AG04449 (cell line): ENCODE data around the gene WNT5B.

Experiments used
- CTCF ChIA-PET: fragments of 350-600 bp; formaldehyde crosslinking; extraction: SDS; loops from one replicate; lab custom pipeline; 2021; ENCODE audit warnings: antibody characterized with exemption; lab: Yijun Ruan, JAX
- POLR2A ChIA-PET: fragments of 400-600, 350-600 bp; formaldehyde crosslinking; extraction: SDS; loops from one replicate; lab custom pipeline; 2020; ENCODE audit warnings: antibody characterized with exemption, inconsistent platforms; lab: Yijun Ruan, JAX
- DNase-seq: peaks from one replicate; pipeline ENCODE4 v3.0.0-alpha.2; 2010; ENCODE audit warnings: low read depth, low spot score
- H3K4me3 ChIP-seq: 2 replicates; pipeline ENCODE4 v1.5.1; 2011; ENCODE audit warnings: low read depth, mild to moderate bottlenecking, control low read depth, low read length
- TF ChIP-seq, protein P1 (sequence below): IDR thresholded peaks from one replicate; pipeline ENCODE4 v1.5.1; 2011; ENCODE audit warnings: mild to moderate bottlenecking, moderate library complexity, low read length, control low read depth, inconsistent platforms; ENCODE audit not compliant: insufficient read depth; ENCODE audit errors: missing control alignments

Gene WNT5B

DNA sequence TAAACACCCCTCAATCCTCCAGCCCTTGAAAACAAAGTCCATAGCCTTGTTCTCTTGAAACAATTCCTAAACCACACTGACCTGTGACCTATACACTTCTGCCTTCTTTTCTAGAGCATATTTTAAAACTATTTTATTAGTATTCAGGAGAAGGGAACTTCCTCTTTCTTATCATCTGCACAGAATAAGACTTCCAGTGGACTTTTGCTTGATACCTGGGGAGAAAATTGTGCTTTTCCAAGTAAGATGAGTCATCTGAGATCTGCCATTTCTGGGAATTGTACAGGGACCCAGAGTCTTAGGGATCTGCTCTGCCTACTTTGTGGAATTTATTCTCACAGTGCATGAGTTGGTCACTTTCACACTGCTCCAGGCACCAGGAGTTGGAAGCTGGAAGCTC, 10.5 kb upstream of the WNT5B start:
- ChIA-PET POLR2A (no interaction called here), CTCF (interaction anchor here (1.6 kb wide), 1 partner anchor 17 kb away, joined by 6 read pairs; no protein-coding TSS in a partner anchor)
- DNase-seq = no peak

DNA sequence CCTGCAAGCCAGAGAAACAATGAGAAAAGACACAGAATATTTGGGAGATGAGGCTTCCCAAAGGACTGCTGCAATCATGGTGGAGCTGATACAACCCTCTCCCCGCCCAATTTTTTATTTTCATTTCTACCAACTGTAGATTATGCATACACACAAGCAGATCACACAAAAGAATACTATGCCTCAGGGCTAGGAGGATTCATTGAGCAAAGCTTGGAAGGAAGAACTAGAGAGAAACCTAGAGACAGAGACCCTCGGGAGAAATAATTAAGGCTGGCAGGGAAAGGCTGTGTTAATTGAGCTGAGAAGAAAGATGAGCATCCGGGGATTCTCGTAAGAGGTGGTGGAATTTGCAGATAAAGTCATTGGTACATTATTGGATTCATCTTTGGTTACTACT, 9.9 kb upstream of the WNT5B start:
- POLR2A ChIA-PET = no interaction called here
- DNase-seq = no peak
- TF ChIP-seq, protein P1, sequence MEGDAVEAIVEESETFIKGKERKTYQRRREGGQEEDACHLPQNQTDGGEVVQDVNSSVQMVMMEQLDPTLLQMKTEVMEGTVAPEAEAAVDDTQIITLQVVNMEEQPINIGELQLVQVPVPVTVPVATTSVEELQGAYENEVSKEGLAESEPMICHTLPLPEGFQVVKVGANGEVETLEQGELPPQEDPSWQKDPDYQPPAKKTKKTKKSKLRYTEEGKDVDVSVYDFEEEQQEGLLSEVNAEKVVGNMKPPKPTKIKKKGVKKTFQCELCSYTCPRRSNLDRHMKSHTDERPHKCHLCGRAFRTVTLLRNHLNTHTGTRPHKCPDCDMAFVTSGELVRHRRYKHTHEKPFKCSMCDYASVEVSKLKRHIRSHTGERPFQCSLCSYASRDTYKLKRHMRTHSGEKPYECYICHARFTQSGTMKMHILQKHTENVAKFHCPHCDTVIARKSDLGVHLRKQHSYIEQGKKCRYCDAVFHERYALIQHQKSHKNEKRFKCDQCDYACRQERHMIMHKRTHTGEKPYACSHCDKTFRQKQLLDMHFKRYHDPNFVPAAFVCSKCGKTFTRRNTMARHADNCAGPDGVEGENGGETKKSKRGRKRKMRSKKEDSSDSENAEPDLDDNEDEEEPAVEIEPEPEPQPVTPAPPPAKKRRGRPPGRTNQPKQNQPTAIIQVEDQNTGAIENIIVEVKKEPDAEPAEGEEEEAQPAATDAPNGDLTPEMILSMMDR = no peak
- no peak overlapping the region for H3K4me3 ChIP-seq
- CTCF ChIA-PET = interaction anchor here (0.8 to 0.9 kb wide), 2 partner anchors 10 to 16 kb away, joined by 3 to 4 read pairs; partner anchors contain the start of gene WNT5B

More for the DNA sequence above, 10.5 kb upstream of the WNT5B start:
- TF ChIP-seq, protein P1 = no peak
- H3K4me3 ChIP-seq = no peak overlapping the region

DNA sequence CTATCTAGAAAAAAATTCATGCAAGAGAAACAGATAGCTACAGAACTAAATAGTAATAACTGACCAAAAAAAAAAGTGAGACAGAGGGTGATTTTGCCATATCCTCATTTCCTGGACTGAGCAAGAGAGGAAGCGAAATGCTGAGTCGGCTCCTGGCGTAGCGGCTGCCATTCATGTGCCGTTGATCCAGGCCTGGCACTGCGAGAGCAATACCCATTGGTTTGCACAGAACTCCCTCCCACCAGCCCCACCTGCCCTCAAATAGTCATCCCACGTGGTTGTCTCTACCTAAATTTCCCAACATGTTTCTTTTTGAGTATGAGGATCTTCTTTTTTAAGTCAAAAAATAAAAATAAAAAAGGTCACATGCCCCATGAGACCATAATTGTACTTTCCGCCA, 9.4 kb upstream of the WNT5B start:
- TF ChIP-seq, protein P1 = no peak
- CTCF ChIA-PET = interaction anchor here (0.8 to 0.9 kb wide), 2 partner anchors 10 to 15 kb away, joined by 3 to 4 read pairs; partner anchors contain the start of gene WNT5B
- H3K4me3 ChIP-seq = no peak overlapping the region
- POLR2A ChIA-PET = no interaction called here
- no peak for DNase-seq

DNA sequence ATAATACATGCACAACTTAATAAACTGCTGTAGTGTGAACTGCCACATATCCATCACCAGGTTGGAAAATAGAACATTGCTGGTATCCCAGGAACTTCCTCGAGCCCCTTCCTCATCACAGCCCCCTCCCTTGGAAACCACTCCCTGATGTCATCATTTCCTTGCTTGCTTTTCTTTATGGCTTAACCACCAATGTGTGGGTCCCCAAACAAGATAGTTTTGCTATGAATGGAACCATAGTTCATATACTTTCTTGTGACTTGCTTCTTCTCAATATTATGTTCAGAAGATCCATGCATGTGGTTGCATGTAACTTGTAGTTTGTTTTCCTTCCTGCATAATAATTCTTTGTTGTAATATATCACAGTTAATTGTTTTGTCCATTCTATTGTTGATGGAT, 8.9 kb upstream of the WNT5B start:
- CTCF ChIA-PET = interaction anchor here (0.8 to 1.3 kb wide), 3 partner anchors 8 to 15 kb away, joined by 3 to 4 read pairs (median 3); partner anchors contain the start of gene WNT5B
- TF ChIP-seq, protein P1 = no peak
- no peak overlapping the region for H3K4me3 ChIP-seq
- POLR2A ChIA-PET = no interaction called here
- no peak for DNase-seq

DNA sequence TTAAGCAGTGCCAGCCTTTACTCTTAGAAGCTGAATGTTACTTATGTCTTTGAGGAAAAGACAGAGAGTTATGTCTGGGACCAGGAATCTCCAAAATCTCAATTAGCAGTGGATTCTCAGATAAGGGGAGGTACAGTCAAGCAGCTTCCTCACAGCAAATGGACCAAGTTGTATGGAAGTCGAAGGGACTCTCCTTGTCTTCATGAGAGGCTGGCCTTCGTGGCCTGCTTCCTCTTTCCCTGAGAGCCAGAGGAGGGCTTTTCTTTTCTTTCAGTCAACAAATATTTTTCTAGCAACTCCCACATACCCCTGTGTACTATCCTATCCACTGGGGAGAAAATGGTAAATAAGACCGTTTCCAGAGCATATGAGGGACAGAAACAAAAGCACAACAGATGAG, 6.6 kb upstream of the WNT5B start:
- TF ChIP-seq, protein P1 = no peak
- H3K4me3 ChIP-seq = no peak overlapping the region
- DNase-seq = no peak
- ChIA-PET POLR2A (no interaction called here), CTCF (interaction anchor here (0.9 to 5.8 kb wide), 6 partner anchors 10 to 504 kb away, joined by 3 to 38 read pairs (median 4); no protein-coding TSS in a partner anchor)

DNA sequence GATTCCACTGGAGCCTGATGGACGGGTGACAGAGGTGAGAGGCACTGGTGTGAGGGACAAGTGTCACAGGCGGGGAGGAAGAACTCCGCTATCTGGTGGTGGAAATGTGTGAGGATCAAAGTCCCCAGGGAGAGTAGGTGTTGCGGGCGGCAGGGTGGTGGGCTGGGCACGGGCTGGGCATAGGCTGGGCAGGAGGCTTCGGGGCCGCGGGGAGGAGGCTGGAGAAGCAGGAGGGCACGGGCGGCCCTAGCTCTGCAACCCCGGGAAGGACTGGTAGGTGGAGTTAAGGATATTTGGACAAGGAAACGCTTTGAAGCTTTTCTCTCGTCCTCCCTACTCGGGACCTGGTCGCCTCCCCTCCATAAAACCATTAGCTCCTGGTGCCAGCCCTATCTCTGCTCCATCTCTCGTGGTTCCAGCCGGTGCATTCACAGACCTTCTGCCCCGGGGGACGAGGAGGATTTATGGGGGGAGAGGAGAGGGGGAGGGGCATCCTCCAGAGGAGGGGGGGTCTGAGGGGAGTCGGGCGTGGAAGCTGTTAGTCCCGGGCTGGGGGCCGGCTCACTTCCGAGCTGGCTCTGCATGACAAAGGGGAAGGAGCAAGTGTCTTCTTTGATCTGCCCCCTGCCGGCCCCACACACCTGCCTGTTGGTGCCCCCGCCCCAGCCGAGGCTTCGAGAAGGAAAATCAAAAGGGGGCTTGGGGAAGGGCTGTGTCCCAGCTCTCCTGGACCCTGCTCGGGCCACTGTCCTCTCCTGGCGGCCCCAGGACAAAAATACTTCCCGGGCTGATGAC, 504 bp downstream of the WNT5B start:
- ChIA-PET POLR2A (no interaction called here), CTCF (interaction anchor here (0.8 to 13.9 kb wide), 6 partner anchors 10 to 511 kb away, joined by 3 to 269 read pairs (median 10); no protein-coding TSS in a partner anchor)
- TF ChIP-seq, protein P1 = no peak
- peak overlapping the region; percentile 29 for H3K4me3 ChIP-seq
- DNase-seq = no peak
